Measurements from ENCODE around the gene PCNX4.
A peak's percentile ranks its signal among the peaks of the same experiment; 100 is the strongest.
"Not testable (repeated sequence)": the region's sequence is repeated elsewhere in the genome, so short reads cannot be mapped to it uniquely, and the experiment has no call there.

Gene PCNX4

GRCh38 chr14:60095781-60096450, 4.2 kb downstream of the PCNX4 start:
- in situ Hi-C loops (cut with HindIII; ENCODE audit: low sequenced_read_pairs) = no loop called here
- H3K4me3 ChIP-seq (ENCODE audit: low read depth, low read length) = no peak overlapping the region
- no peak for DNase-seq (ENCODE audit: low read depth)
- TF ChIP-seq CTCF (IDR thresholded peaks at IDR 0.05; ENCODE audit: low read depth, low read length, missing control alignments) = no peak

GRCh38 chr14:60097974-60098373, 6.3 kb downstream of the PCNX4 start:
- in situ Hi-C loops (cut with HindIII; ENCODE audit: low sequenced_read_pairs) = no loop called here
- no peak overlapping the region for H3K4me3 ChIP-seq (ENCODE audit: low read depth, low read length)
- no peak for DNase-seq (ENCODE audit: low read depth)
- no peak for TF ChIP-seq CTCF (IDR thresholded peaks at IDR 0.05; ENCODE audit: low read depth, low read length, missing control alignments)

- in situ Hi-C loops (cut with HindIII; ENCODE audit: low sequenced_read_pairs); DNase-seq (ENCODE audit: low read depth); H3K4me3 ChIP-seq (ENCODE audit: low read depth, low read length): not testable (repeated sequence)
Measured at GRCh38 chr14:60099855-60100254, 8.1 kb downstream of the PCNX4 start.

- no peak for DNase-seq (ENCODE audit: low read depth)
- in situ Hi-C loops (cut with HindIII; ENCODE audit: low sequenced_read_pairs) = no loop called here
- H3K4me3 ChIP-seq (ENCODE audit: low read depth, low read length) = no peak overlapping the region
- no peak for TF ChIP-seq CTCF (IDR thresholded peaks at IDR 0.05; ENCODE audit: low read depth, low read length, missing control alignments)
Measured at GRCh38 chr14:60101786-60102185, 10.1 kb downstream of the PCNX4 start.

GRCh38 chr14:60102389-60102788, 10.7 kb downstream of the PCNX4 start:
- TF ChIP-seq CTCF (IDR thresholded peaks at IDR 0.05; ENCODE audit: low read depth, low read length, missing control alignments) = no peak
- peak; percentile 91 for DNase-seq (ENCODE audit: low read depth)
- in situ Hi-C loops (cut with HindIII; ENCODE audit: low sequenced_read_pairs) = no loop called here
- H3K4me3 ChIP-seq (ENCODE audit: low read depth, low read length) = no peak overlapping the region

GRCh38 chr14:60106339-60106738, 14.6 kb downstream of the PCNX4 start:
- DNase-seq (ENCODE audit: low read depth) = peak; percentile 48
- in situ Hi-C loops (cut with HindIII; ENCODE audit: low sequenced_read_pairs) = no loop called here
- no peak for TF ChIP-seq CTCF (IDR thresholded peaks at IDR 0.05; ENCODE audit: low read depth, low read length, missing control alignments)
- no peak overlapping the region for H3K4me3 ChIP-seq (ENCODE audit: low read depth, low read length)

- DNase-seq (ENCODE audit: low read depth) = no peak
- in situ Hi-C loops (cut with HindIII; ENCODE audit: low sequenced_read_pairs) = no loop called here
- no peak for TF ChIP-seq CTCF (IDR thresholded peaks at IDR 0.05; ENCODE audit: low read depth, low read length, missing control alignments)
- no peak overlapping the region for H3K4me3 ChIP-seq (ENCODE audit: low read depth, low read length)
Measured at GRCh38 chr14:60107477-60107876, 15.8 kb downstream of the PCNX4 start.
